NCI-H460 (cell line): Measurements from ENCODE around the gene MRPL43. TPM values are rescaled to one million over a fixed set of nuclear protein-coding genes. Genes with fewer than 3 reads are reported as not detected.

ENCODE experiments used
- DNase-seq: peaks from one replicate; pipeline ENCODE4 v3.0.0-alpha.2; 2016; ENCODE audit warnings: low read depth; ENCODE audit errors: extremely low read depth
- total RNA-seq: library from RNA; depleted of rRNA; stranded (reverse); fragments of >200 nt; shearing (Covaris generic); gene quantifications from 2 replicates; pipeline ENCODE4 v1.2.3, GENCODE V29; 2014

MRPL43 gene
- total RNA-seq, 1 experiment from 2014 or later, result 72.4 TPM

- DNase-seq, result no peak
These were observed 33.3 kb upstream of the MRPL43 start for GRCh38 chr10:101020427-101021075.

DNA sequence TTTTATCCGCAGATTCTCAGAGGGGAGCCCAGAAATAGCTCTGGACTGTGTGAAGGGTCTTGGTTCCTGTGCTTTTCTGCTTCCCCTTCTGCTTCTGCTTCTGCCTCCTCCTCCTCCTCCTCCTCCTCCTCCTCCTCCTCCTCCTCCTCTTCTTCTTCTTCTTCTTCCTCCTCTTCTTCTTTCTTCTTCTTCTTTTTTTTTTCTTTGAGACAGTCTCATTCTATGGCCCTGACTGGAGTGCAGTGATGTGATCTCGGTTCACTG is 32.1 kb upstream of the MRPL43 start:
- no peak for DNase-seq

GRCh38 chr10:101018600-101019439 is 31.5 kb upstream of the MRPL43 start:
- peak; percentile 79 for DNase-seq

- no peak for DNase-seq
These were observed 30.9 kb upstream of the MRPL43 start for GRCh38 chr10:101018118-101018599.

DNA sequence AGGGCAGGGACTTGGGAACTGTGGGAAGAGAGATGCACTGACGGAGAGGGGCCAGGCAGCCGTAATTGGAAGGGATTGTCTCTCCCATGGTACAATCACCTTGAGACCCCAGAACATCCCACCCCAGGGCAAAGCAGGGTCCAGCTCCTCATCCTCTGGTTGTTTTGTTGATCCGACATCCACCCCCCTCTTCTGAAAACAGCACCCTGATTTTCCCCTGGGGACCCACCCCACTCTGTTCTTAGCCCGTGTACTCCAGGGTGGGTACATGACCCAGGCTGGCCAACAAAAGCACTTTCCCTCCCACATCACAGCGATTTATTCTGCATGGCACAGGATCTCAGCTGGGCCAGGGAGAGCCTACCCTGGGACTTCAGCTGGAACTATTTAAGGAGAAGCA is 29.5 kb upstream of the MRPL43 start:
- DNase-seq, result no peak

DNA sequence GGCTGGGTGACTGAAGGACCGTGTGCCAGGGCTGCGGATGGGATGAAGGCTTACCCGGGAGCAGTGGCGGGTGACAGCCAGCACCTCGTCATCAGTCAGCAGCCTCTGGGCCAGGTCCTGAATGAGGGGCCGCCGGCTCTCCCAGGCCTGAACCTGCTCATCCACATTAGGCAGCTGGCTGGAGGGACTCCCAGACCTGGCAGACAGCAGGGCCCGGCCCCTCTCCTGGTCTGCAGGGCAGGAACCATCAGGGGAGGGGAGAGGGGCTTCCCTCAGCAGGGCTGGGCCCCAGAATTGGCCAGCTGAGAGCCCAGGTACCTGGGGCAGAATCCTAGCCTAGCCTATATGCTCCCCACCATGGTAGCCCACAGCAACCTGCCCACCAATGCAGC is 28.3 kb upstream of the MRPL43 start:
- DNase-seq, result no peak

- DNase-seq, result no peak
These were observed 27.8 kb upstream of the MRPL43 start for GRCh38 chr10:101014966-101015581.

DNA sequence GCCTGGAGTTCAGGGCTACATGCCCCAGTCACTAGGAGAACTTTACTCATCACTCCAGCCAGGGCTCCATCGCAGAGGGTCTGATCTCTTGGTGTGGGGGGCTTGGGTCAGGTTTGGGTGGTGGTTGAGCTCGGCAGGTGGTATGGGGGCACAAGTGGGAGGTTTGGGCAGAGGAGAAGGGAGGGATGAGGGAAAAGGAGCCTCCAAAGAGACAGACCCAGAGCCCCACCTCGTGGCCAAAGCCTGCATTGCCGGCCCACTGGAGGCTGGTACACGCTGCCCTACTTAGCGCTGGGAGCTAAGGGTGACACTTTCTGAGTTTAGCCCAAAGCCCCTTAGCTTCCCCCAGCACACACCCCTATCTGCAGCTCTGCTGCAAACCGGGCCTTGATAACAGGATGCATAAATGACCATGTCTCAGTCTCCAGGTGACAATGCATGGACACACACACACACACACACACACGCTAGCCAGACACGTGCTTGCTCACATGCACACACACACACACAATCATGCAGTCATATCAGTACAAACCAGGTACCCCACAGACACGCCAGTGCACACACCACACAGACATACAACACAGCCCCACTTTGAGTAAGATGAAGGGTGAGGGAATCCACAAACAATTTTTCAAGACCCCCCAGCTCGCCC is 27.1 kb upstream of the MRPL43 start:
- DNase-seq, result no peak

- DNase-seq, result no peak
These were observed 26.1 kb upstream of the MRPL43 start for GRCh38 chr10:101013365-101013825.

DNA sequence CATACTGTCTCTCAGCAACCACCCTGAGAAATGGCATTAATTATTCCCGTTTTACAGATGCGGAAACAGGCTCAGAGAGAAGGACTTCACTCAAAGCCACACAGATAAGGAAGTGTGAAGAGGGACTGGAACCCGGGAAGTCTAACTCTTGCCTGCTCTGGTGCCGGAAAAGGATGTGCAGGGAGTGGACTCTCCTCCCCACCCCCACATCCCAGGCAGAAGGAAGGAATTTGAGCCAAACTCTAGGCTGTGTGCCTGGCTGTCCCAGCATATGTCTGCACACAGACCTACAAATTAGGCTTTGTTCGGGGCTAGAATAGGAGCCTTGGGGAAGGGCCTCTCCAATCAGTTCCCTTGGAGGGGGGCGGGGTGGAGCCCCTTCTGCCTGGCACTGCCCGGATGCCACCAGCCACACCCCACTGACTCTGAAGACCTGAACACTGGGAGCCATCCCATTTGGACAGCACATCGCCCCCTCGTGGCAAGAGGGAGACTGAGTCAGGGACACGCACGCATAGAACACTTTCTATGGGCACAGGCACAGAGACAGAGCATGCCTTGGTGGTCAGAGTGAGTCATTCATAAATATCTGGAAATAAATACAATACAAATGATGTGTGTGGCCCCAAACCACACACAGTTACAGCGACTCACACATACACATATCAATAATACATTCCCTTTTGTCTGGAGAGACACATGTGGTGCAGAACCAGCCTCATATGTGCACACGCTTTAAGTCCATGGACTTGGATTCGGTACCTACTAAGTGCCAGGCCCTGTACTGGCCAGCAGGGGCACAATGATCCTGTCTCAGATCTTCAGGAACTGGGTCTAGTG is 25.4 kb upstream of the MRPL43 start:
- DNase-seq, result peak; percentile 95

DNA sequence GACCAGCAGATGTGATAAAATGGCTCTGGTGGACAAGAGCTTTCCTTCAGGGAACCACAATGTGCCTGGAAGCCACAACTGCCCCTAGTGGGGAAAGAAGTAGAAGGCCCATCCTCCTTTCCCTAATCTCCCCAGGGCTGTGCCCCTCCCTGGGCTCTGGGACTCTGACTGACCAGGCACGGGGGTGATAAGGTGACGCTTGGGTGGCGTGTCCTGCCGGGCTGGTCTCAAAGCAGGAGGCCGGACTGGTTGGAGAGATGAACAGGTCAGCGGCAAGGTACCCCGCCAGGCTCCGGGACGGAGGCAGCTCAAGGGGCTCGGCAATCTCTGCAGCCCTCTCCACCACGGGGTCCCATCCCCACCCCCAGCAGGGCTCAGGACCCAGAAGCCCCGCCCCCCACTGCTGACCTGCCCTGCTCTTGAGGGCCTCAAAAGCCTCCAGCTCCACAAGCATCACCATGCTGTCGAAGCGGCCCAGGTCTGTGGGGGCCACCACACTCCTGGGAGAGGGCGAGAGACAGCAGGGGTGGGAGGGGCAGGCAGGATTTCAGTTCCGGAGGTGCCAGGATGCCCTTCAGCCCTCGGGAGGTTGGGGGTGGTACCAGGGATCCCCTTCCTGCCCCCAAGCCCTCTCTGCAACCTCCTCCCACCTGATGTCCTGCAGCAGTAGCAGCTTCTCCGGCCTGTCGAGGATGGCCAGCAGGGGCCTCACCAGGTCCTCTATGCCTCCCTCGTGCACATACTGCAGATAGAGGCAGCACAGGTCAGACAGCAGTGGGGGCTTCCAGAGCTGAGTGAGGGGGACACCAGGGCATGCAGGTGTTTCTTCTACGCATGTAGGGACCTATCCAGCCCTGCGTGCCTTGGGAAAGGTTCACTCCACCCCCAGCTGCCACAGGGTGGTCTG is 24.5 kb upstream of the MRPL43 start:
- DNase-seq, result no peak

- DNase-seq, result no peak
These were observed 23.0 kb upstream of the MRPL43 start for GRCh38 chr10:101010329-101010728.

- DNase-seq, result no peak
These were observed 21.6 kb upstream of the MRPL43 start for GRCh38 chr10:101008823-101009423.

DNA sequence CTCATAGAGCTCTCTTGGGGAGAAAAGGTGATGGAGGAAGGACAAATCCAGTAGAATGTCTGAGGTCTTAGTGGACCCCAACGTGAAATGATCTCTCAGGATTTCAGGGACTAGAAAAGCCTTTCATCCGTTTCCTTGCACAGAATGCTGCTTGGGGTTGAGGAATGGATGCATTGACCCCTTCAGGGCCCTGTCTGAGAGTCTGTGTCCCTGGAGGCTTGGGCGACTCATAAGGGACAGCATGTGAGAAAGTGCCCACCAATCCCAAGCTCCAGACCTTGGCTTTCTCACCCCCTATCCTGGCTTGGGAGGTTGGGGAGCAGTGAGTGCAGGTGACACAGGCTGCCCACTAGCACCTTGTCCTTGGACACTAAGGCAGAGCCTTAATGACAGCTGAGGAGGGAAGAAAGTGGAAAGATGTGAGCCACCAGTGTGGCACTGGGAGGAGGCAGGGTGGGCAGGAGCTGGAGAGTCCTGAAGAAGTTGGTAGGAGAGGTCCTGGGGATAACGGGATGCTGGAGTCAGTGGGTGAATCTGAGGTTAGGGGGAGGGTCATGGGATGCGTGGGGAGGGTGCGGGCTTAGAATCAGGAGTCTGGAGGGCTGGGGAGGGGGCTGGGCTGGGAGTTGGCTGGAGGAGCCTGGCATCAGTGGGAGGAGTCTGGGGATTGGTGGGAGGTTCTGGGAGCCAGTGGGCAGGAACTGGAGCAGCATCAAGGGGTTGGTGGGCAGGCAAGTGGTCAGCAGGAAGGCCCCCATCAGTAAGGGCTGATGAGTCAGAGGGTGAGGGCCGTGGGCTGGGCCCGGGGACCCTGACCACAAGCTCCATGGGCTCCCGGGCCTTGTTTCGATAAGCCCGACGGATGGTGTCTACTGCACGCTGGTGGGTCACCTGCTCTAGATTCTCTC is 20.9 kb upstream of the MRPL43 start:
- DNase-seq, result no peak

- DNase-seq, result no peak
These were observed 19.9 kb upstream of the MRPL43 start for GRCh38 chr10:101007099-101007711.

- no peak for DNase-seq
These were observed 19.3 kb upstream of the MRPL43 start for GRCh38 chr10:101006593-101007098.

DNA sequence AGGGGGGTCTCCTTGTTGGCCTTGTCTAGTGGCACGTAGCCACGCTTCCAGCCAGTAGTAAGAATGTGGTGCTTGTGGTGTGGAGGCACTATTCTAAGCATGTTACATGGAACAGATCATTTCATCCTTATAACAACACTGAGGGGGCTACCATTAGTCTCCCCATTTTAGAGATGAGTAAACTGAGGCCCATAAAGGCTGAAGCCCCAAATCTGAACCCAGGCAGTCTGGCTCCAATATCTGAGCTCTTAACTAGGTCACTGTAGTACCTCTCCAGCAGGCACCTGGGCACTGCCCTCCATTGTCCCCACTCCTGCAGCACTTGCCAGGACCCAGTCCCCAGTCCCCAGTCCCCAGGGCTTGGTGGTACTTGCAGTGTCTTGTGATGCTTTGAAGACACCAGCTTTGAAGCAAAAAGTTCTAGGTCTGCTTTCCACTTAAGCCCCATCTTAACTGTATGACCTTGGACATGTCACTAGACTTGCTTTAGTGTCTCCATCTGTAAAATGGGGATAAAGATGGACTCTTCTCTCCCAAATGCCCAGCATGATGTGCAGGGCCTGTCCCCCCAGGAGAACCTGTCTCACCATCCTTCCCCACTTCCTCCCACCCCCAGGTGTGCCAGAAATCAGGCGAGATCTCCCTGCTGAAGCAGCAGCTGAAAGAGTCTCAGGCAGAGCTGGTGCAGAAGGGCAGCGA is 18.7 kb upstream of the MRPL43 start:
- no peak for DNase-seq
